ENCODE results near the gene DNMT1. TPM values are rescaled to one million over a fixed set of nuclear protein-coding genes. Genes with fewer than 3 reads are reported as not detected.
"Not testable (repeated sequence)": the region's sequence is repeated elsewhere in the genome, so short reads cannot be mapped to it uniquely, and the experiment has no call there.

Gene DNMT1
- total RNA-seq, 1 experiment from 2014 or later, result 383 TPM

GRCh38 chr19:10238172-10238783, 43.5 kb upstream of the DNMT1 start:
- no TSS peak for BruUV-seq (replicated peaks)
- POLR2A ChIA-PET (ENCODE audit: low non-redundant PET), result no interaction called here
- no peak overlapping the region for H3K4me3 ChIP-seq (ENCODE audit: low read depth, low read length, poor library complexity, severe bottlenecking)

GRCh38 chr19:10237702-10238101, 42.9 kb upstream of the DNMT1 start:
- Histone ChIP-seq H3K36me3 (ENCODE audit: insufficient read depth, low read length, poor library complexity, severe bottlenecking) (no peaks in the 10 kb centered on the region), H3K4me3 (ENCODE audit: low read depth, low read length, poor library complexity, severe bottlenecking) (no peak overlapping the region), H3K27ac (ENCODE audit: low read depth, low read length, poor library complexity, severe bottlenecking) (no peak overlapping the region), H3K9me3 (ENCODE audit: low read depth, low read length, poor library complexity, severe bottlenecking) (no peaks in the 10 kb centered on the region), H3K27me3 (replicated peaks; ENCODE audit: insufficient read depth, low read depth, low read length, poor library complexity) (no peaks in the 10 kb centered on the region), H3K4me1 (ENCODE audit: insufficient read depth, low read length, poor library complexity, severe bottlenecking) (no peaks in the 10 kb centered on the region)
- BruUV-seq (replicated peaks), result no TSS peak
- no peak for TF ChIP-seq EZH2 (IDR thresholded peaks at IDR 0.05; ENCODE audit: borderline replicate concordance, low read depth, low read length, poor library complexity, severe bottlenecking)
- CTCF ChIA-PET, result no interaction called here
- POLR2A ChIA-PET (ENCODE audit: low non-redundant PET), result no interaction called here
- intact Hi-C loops (cut with micrococcal nuclease; ENCODE audit: unreplicated experiment), result no loop called here
- DNase-seq (ENCODE audit: low spot score), result no peak

More at GRCh38 chr19:10238172-10238783, 43.5 kb upstream of the DNMT1 start:
- CTCF ChIA-PET, result no interaction called here
- no peak for TF ChIP-seq EZH2 (IDR thresholded peaks at IDR 0.05; ENCODE audit: borderline replicate concordance, low read depth, low read length, poor library complexity, severe bottlenecking)
- no peak for TF ChIP-seq CTCF (conservative IDR thresholded peaks at IDR 0.05; ENCODE audit: low read depth, low read length)
- Histone ChIP-seq H3K4me1 (ENCODE audit: insufficient read depth, low read length, poor library complexity, severe bottlenecking) (no peaks in the 10 kb centered on the region), H3K27me3 (replicated peaks; ENCODE audit: insufficient read depth, low read depth, low read length, poor library complexity) (no peaks in the 10 kb centered on the region), H3K27ac (ENCODE audit: low read depth, low read length, poor library complexity, severe bottlenecking) (no peak overlapping the region), H3K9me3 (ENCODE audit: low read depth, low read length, poor library complexity, severe bottlenecking) (no peaks in the 10 kb centered on the region), H3K36me3 (ENCODE audit: insufficient read depth, low read length, poor library complexity, severe bottlenecking) (no peaks in the 10 kb centered on the region)
- DNase-seq (ENCODE audit: low spot score), result no peak
- intact Hi-C loops (cut with micrococcal nuclease; ENCODE audit: unreplicated experiment), result no loop called here

GRCh38 chr19:10235409-10235808, 40.7 kb upstream of the DNMT1 start:
- POLR2A ChIA-PET (ENCODE audit: low non-redundant PET); H3K27ac ChIP-seq (ENCODE audit: low read depth, low read length, poor library complexity, severe bottlenecking); H3K4me1 ChIP-seq (ENCODE audit: insufficient read depth, low read length, poor library complexity, severe bottlenecking); intact Hi-C loops (cut with micrococcal nuclease; ENCODE audit: unreplicated experiment); H3K27me3 ChIP-seq (replicated peaks; ENCODE audit: insufficient read depth, low read depth, low read length, poor library complexity); DNase-seq (ENCODE audit: low spot score); H3K4me3 ChIP-seq (ENCODE audit: low read depth, low read length, poor library complexity, severe bottlenecking); H3K9me3 ChIP-seq (ENCODE audit: low read depth, low read length, poor library complexity, severe bottlenecking); BruUV-seq (replicated peaks); H3K36me3 ChIP-seq (ENCODE audit: insufficient read depth, low read length, poor library complexity, severe bottlenecking): not testable (repeated sequence)
- CTCF ChIA-PET, result interaction anchor here (0.7 kb wide), 1 partner anchor 74 kb away, joined by 5 read pairs; no protein-coding TSS in a partner anchor

GRCh38 chr19:10235003-10235402, 40.2 kb upstream of the DNMT1 start:
- Histone ChIP-seq H3K27me3 (replicated peaks; ENCODE audit: insufficient read depth, low read depth, low read length, poor library complexity) (no peaks in the 10 kb centered on the region), H3K4me3 (ENCODE audit: low read depth, low read length, poor library complexity, severe bottlenecking) (no peak overlapping the region), H3K36me3 (ENCODE audit: insufficient read depth, low read length, poor library complexity, severe bottlenecking) (no peaks in the 10 kb centered on the region), H3K4me1 (ENCODE audit: insufficient read depth, low read length, poor library complexity, severe bottlenecking) (no peaks in the 10 kb centered on the region), H3K9me3 (ENCODE audit: low read depth, low read length, poor library complexity, severe bottlenecking) (no peaks in the 10 kb centered on the region), H3K27ac (ENCODE audit: low read depth, low read length, poor library complexity, severe bottlenecking) (no peak overlapping the region)
- intact Hi-C loops (cut with micrococcal nuclease; ENCODE audit: unreplicated experiment), result no loop called here
- ChIA-PET CTCF (interaction anchor here (0.7 kb wide), 1 partner anchor 74 kb away, joined by 5 read pairs; no protein-coding TSS in a partner anchor), POLR2A (ENCODE audit: low non-redundant PET) (interaction anchor here (0.7 kb wide), 1 partner anchor 258 kb away, joined by 7 read pairs; no protein-coding TSS in a partner anchor)
- no peak for DNase-seq (ENCODE audit: low spot score)
- TF ChIP-seq CTCF (conservative IDR thresholded peaks at IDR 0.05; ENCODE audit: low read depth, low read length) (no peak), EZH2 (IDR thresholded peaks at IDR 0.05; ENCODE audit: borderline replicate concordance, low read depth, low read length, poor library complexity, severe bottlenecking) (no peak)
- BruUV-seq (replicated peaks), result no TSS peak

Data from A673 (cell line).